ENCODE data around the gene IQCE. TPM values are rescaled to one million over a fixed set of nuclear protein-coding genes. Genes with fewer than 3 reads are reported as not detected.
"Not testable (repeated sequence)": the region's sequence is repeated elsewhere in the genome, so short reads cannot be mapped to it uniquely, and the experiment has no call there.

Gene IQCE
- total RNA-seq, 2 donors from 2014 or later, result 6.7 to 9.0 TPM

DNA sequence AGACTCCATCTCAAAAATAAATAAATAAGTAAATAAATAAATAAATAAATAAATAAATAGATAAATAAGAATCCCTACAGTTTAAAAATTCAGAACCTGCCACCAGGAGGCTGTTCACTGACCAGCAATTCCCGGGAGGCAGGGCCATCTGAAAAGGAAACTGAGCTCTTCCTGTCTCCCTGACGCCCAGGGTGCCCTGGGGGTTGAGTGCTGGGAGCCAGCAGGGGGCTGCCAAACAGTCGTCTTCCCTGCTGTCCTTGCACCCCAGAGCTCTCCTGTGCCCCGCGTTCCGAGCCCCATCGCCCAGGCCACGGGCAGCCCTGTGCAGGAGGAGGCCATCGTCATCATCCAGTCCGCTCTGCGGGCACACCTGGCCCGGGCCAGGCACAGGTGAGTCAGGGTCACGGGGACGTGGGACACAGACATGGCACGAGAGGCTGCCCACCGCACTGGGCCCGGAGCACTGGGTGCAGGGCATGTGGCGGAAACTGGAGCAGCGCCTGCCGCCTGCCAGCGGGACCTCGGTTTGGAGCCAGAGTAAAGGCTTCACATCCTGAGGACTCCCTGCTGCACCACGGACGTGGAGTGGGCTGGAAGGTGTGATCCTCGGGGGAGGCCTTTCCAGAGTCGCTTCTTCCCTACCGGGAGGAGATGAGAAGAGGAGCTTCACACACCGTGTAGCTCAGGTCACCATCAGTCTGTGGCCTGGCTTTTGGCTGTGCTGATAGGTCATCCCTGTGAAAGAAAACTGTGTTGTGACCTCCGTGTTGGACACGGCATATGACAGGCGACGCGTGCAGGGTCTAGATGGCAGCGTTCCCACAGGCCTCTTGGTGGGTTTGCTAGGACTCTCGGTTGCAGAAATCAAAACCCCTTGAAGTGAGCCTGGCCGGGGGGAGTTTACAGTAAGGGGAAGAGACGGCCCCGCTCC is 47.1 kb downstream of the IQCE start:
- H3K4me3 Mint-ChIP-seq, result no peak overlapping the region

DNA sequence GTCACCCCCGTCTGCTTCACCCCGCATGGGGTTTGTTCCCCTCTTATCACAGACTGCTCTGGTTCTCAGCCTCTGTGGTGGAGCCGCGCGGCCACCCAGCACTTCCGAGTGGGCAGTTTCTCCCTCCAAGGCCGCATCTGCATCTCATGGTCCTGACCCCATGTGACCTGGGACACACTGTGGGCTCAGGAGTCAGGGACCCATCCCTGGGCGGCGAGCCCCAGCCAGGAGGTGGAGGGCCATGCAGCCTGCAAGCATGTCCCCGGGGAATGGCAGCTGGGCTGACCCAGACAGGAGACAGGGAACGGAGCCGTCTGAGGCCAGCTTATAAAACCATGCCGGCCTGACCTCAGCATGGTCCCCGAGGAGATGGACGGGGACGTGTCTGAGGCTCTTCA is 47.8 kb downstream of the IQCE start:
- H3K4me3 Mint-ChIP-seq, result no peak overlapping the region
- peaks cover 2% of the 10 kb centered on the region for H3K36me3 Mint-ChIP-seq (ENCODE audit: low read depth)
- no peaks in the 10 kb centered on the region for H3K27me3 Mint-ChIP-seq

More for the DNA sequence above, 47.1 kb downstream of the IQCE start:
- ATAC-seq (no peak), DNase-seq (no peak)
- H3K9me3 ChIP-seq (ENCODE audit: control insufficient read depth, low read length, poor library complexity, severe bottlenecking), result no peaks in the 10 kb centered on the region
- Mint-ChIP-seq H3K27me3 (no peaks in the 10 kb centered on the region), H3K27ac (no peak overlapping the region), H3K4me1 (peaks cover 11% of the 10 kb centered on the region), H3K36me3 (ENCODE audit: low read depth) (peaks cover 2% of the 10 kb centered on the region)

DNA sequence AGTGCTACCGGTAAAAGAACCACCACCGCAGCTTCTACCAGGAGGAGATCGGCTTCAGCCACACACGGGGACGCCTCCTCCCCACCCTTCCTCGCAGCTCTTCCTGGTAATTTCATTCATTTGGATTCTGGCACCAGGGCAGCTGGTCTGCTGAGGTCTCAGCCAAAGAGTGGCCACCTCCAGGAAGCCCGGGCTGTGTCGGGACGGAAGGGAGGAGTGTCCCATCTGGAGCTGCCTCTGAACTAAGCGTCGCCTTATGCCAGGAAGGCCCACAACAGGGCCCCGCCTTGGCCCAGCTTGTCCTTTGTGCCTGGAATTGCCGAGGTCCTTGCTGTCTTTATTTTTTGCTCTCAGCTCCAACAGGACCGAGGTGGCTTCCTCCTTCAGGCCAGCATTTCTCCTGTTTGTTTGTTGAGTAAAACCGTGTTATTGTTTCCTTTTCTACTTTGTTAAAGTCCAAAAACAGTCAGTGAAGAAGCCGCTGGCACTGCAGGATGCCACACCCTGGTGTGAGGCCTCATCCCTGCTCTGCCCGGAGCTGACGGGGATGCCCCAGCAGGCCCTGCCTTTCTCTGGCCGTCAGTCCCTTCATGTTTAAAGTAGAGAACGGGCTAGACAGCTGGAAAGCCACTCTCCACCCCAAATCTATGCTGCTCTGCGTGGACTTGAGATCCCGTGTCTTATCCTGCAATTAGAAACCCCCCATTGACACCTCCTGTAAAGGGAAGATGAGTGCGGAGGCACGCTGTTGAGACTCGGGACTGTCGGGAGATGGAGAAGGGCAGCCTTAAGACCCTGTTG is 48.5 kb downstream of the IQCE start:
- peak overlapping the region; percentile 19 for H3K4me3 Mint-ChIP-seq
- DNase-seq, result no peak

More for the DNA sequence above, 47.8 kb downstream of the IQCE start:
- ATAC-seq, result no peak
- Mint-ChIP-seq H3K27ac (no peak overlapping the region), H3K4me1 (peaks cover 11% of the 10 kb centered on the region)
- no peaks in the 10 kb centered on the region for H3K9me3 ChIP-seq (ENCODE audit: control insufficient read depth, low read length, poor library complexity, severe bottlenecking)
- no peak for DNase-seq

DNA sequence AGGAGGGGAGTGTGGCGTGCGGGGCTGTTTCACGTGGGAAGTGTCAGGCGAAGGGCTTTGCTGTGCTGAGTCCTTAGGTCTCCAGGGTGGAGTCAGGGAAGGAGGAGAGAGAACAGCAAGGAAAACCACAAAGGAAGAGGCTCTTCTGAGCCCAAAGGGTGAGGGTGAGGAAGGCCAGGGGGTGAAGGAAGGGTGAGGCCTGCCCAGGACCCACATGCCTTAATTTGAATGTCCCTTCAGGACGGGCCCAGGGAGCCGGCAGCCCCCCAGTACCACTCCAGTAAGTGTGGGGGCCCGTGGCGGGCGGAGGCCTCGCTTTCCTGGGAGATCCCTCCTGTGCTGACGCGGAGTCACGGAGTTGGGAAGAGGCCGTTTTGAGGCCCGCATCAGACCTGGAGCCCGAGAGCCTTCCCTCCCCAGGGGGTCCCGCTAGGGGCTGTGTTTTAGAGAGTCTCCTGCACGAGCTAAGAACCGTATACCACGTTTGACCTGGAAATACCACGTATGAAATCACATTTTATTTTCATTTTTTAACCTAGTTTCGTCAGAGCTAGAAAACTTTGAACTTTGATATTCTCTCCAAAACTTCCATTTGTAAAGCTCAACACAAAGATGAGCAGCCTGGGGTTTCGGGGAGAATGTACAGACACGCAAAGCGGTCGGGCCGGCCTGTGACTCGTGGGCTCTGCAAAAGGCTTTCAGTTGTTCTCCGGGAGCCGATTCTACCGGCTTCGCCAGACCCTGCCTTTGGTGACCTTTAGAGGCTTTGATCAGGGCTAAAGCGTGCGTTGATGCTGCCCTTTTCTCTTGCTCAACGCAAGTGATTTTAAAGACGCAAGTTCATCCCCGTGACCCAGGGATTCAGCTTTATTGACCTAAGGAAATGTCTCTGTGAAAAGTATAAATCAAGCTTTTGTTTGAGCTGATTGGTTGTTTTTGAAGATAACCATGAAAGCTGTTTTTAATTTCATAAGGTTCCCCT is 49.4 kb downstream of the IQCE start:
- Mint-ChIP-seq H3K4me3 (peak overlapping the region; percentile 19), H3K36me3 (ENCODE audit: low read depth) (no peaks in the 10 kb centered on the region), H3K27me3 (no peaks in the 10 kb centered on the region), H3K27ac (peak overlapping the region; percentile 41), H3K4me1 (peaks cover 10% of the 10 kb centered on the region)
- no peak for DNase-seq
- no peak for ATAC-seq
- H3K9me3 ChIP-seq (ENCODE audit: control insufficient read depth, low read length, poor library complexity, severe bottlenecking), result no peaks in the 10 kb centered on the region

More for the DNA sequence above, 48.5 kb downstream of the IQCE start:
- no peaks in the 10 kb centered on the region for H3K9me3 ChIP-seq (ENCODE audit: control insufficient read depth, low read length, poor library complexity, severe bottlenecking)
- H3K36me3 Mint-ChIP-seq (ENCODE audit: low read depth), result no peaks in the 10 kb centered on the region
- no peaks in the 10 kb centered on the region for H3K27me3 Mint-ChIP-seq
- H3K27ac Mint-ChIP-seq, result no peak overlapping the region
- ATAC-seq, result no peak
- H3K4me1 Mint-ChIP-seq, result peaks cover 10% of the 10 kb centered on the region

DNA sequence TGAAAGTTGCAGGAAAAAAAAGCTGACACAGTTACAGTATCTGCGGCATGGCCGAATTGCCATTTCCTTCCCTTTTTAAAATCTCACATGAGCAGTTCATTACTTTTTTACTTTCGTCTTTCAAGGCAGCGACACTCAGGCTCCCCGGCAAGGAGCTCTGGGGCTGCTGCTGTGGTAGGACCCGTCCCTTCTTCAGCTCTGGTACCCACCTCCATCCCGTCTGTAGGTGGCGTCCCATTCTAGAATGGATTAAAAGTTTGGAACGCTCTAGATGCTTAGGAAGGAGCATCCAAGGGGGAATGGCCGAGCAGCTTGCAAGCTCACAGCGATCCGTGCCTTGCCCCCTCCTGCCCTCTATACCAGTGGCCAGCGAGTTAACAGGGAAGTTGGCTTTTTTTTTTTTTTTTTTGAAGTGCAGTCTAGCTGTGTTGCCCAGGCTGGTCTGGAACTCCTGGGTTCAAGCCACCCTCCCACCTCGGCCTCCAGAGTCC is 50.2 kb downstream of the IQCE start:
- Mint-ChIP-seq H3K27me3 (no peaks in the 10 kb centered on the region), H3K27ac (peak overlapping the region; percentile 41), H3K36me3 (ENCODE audit: low read depth) (no peaks in the 10 kb centered on the region), H3K4me1 (peaks cover 10% of the 10 kb centered on the region), H3K4me3 (no peak overlapping the region)
- no peak for DNase-seq
- peak; percentile 80 for ATAC-seq
- no peaks in the 10 kb centered on the region for H3K9me3 ChIP-seq (ENCODE audit: control insufficient read depth, low read length, poor library complexity, severe bottlenecking)

DNA sequence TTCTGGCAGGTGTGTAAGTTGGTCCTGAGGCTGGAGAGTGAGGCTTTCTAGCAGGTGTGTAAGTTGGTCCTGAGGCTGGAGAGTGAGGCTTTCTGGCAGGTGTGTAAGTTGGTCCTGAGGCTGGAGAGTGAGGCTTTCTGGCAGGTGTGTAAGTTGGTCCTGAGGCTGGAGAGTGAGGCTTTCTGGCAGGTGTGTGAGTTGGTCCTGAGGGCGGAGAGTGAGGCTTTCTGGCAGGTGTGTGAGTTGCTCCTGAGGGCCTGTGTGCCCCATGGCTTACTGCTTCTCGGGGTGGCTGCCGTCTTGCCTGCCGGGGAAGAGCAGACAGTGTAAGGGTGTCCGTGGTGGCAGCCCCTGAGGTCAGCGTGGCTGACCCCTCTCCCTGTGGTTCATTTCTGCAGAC is 50.9 kb downstream of the IQCE start:
- H3K27ac Mint-ChIP-seq, H3K4me3 Mint-ChIP-seq: not testable (repeated sequence)

DNA sequence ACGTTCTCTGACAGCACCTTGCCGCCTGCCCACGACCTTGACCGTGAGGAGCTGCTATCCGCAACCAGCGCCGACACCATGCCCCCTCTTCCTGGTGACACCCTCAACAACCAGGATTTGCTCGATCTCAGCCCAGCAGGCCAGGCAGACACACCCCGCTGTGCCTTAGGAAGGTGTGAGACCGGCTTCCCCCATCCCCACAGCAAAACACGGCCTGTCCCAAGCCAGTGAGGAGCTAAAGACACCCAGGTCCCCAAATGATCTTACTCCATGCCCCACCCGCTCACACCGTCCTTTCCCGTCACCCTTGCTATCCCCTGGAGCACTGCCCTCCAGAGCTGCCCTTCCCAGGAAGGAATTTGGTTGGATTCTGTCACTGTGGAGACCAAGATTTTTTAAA is 51.7 kb downstream of the IQCE start:
- no peaks in the 10 kb centered on the region for H3K9me3 ChIP-seq (ENCODE audit: control insufficient read depth, low read length, poor library complexity, severe bottlenecking)
- H3K36me3 Mint-ChIP-seq (ENCODE audit: low read depth), result no peaks in the 10 kb centered on the region
- ATAC-seq, result no peak
- DNase-seq, result no peak
- H3K27me3 Mint-ChIP-seq, result no peaks in the 10 kb centered on the region
- H3K27ac Mint-ChIP-seq, result no peak overlapping the region
- H3K4me3 Mint-ChIP-seq, result no peak overlapping the region
- peaks cover 10% of the 10 kb centered on the region for H3K4me1 Mint-ChIP-seq

More for the DNA sequence above, 50.9 kb downstream of the IQCE start:
- not testable (repeated sequence) for H3K36me3 Mint-ChIP-seq (ENCODE audit: low read depth); H3K27me3 Mint-ChIP-seq; H3K9me3 ChIP-seq (ENCODE audit: control insufficient read depth, low read length, poor library complexity, severe bottlenecking); ATAC-seq; H3K4me1 Mint-ChIP-seq; DNase-seq

DNA sequence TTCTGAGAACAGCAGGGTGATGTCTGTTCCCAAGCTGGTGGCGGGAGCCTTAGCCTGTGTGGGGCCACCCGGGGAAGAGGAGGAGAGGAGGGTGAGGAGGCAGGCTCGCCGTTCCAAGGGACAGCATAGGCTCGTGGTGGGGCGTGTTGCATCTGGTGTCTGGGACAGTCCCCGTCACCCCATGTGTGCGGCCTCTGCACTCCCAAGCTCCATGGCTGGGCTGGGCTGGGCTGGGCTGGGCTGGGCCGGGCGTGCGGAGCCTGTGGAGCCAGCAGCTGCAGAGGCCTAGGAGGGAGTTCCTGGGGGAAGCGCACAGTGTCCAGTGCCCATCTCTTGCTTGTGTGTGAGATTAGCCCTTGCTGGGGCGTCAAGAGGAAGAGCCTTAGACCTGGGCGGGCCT is 52.1 kb downstream of the IQCE start:
- no peak overlapping the region for H3K27ac Mint-ChIP-seq
- no peaks in the 10 kb centered on the region for H3K9me3 ChIP-seq (ENCODE audit: control insufficient read depth, low read length, poor library complexity, severe bottlenecking)
- H3K36me3 Mint-ChIP-seq (ENCODE audit: low read depth), result no peaks in the 10 kb centered on the region
- peaks cover 10% of the 10 kb centered on the region for H3K4me1 Mint-ChIP-seq
- no peak overlapping the region for H3K4me3 Mint-ChIP-seq
- no peaks in the 10 kb centered on the region for H3K27me3 Mint-ChIP-seq
- DNase-seq, result no peak
- ATAC-seq, result no peak

DNA sequence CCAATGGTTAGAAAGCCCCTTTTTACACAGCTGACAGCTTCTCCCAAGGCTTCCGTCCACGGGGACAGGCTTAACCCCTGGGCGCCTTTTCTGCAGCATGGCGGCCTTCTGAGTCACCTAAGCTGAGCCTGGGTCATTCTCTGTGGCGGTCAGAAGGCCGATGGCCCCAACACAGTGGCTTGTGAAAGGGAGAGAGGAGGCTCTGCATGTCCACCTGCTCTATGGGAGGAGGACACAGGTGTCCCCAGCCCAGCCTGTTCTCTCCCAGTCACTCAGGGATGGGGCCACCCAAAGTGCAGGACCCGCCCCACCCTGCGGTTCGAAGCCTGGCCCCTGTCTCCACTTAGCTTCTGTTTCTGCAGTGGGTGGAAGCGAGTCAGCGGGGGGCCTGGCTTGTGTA is 52.6 kb downstream of the IQCE start:
- Mint-ChIP-seq H3K4me3 (no peak overlapping the region), H3K36me3 (ENCODE audit: low read depth) (no peaks in the 10 kb centered on the region), H3K27me3 (no peaks in the 10 kb centered on the region), H3K27ac (no peak overlapping the region), H3K4me1 (peaks cover 10% of the 10 kb centered on the region)
- no peak for DNase-seq
- no peaks in the 10 kb centered on the region for H3K9me3 ChIP-seq (ENCODE audit: control insufficient read depth, low read length, poor library complexity, severe bottlenecking)
- no peak for ATAC-seq

DNA sequence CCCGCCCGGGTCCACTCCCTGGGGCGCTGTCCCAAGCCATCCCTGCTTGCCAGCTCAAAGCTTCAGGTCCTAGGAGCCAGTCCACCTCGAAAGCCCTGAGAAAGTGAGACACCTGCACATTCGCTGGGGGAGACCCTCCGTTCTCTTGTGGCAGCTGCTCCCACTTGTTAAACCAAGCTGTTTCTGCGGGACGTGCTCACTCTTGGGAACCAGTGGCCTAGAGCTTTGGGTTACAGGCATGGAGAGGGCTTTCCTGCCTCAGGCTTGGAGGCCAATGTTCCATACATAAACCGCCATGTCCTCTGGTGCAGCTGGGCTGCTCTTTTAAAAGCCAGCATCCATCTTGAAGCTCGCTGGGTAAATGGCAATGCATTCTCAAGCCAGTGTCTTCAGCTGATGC is 53.1 kb downstream of the IQCE start:
- no peaks in the 10 kb centered on the region for H3K27me3 Mint-ChIP-seq
- no peaks in the 10 kb centered on the region for H3K9me3 ChIP-seq (ENCODE audit: control insufficient read depth, low read length, poor library complexity, severe bottlenecking)
- no peak for ATAC-seq
- no peak overlapping the region for H3K4me3 Mint-ChIP-seq
- no peak overlapping the region for H3K27ac Mint-ChIP-seq
- no peak for DNase-seq
- H3K4me1 Mint-ChIP-seq, result peaks cover 10% of the 10 kb centered on the region
- no peaks in the 10 kb centered on the region for H3K36me3 Mint-ChIP-seq (ENCODE audit: low read depth)

DNA sequence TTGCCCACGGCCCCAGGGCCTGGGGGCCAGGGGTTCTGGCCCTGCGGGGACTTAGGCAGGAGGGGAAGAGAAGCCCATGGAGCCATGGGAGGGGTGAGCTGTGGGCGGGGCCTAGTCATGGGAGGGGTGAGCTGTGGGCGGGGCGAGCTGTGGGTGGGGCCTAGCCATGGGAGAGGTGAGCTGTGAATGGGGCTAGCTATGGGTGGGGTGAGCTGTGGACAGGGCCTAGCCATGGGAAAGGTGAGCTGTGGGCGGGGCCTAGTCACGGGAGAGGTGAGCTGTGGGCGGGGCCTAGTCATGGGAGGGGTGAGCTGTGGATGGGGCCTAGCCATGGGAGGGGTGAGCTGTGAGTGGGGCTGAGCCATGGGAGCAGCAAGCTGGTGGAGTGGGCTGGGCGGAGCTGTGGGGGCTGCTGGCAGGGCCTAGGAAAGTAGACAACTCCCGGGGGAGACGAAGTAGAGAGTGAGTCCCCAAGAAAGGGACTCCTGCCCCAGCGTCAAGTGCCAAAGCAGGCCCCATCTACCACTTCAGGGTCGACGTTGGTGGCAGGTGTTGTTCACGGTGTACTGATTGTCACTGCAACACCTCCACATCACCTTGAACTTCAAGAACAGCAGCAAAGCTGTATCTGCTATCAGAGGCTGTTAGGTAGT is 53.8 kb downstream of the IQCE start:
- Mint-ChIP-seq H3K4me1 (peaks cover 9% of the 10 kb centered on the region), H3K27ac (no peak overlapping the region), H3K36me3 (ENCODE audit: low read depth) (no peaks in the 10 kb centered on the region), H3K4me3 (no peak overlapping the region), H3K27me3 (no peaks in the 10 kb centered on the region)
- no peak for ATAC-seq
- DNase-seq, result no peak
- no peaks in the 10 kb centered on the region for H3K9me3 ChIP-seq (ENCODE audit: control insufficient read depth, low read length, poor library complexity, severe bottlenecking)
